K562 (cell line): ENCODE measurements around the gene MICU2. TPM values are rescaled to one million over a fixed set of nuclear protein-coding genes. Genes with fewer than 3 reads are reported as not detected.

Experiments
- GABPB2 ChIP-seq: fragments of 250-450 bp; sonication (Bioruptor Pico); conservative IDR thresholded peaks from 2 replicates; pipeline ENCODE4 v1.5.1; 2021; ENCODE audit warnings: mild to moderate bottlenecking
- KDM4B ChIP-seq, 2 experiments: fragments of 450-650 bp in 1 of 2; sonication (generic) in 1 of 2; IDR thresholded peaks; 2 replicates each; pipeline ENCODE4 v1.6.1; 2016 to 2017; ENCODE audit warnings: borderline replicate concordance in 2 of 2, antibody characterized with exemption in 1 of 2, low read depth in 1 of 2, mild to moderate bottlenecking in 1 of 2
- MAZ ChIP-seq, 2 experiments: fragments of 450-650 bp in 1 of 2; sonication (generic) in 1 of 2; formaldehyde crosslinking; IDR thresholded peaks in 1 of 2; conservative IDR thresholded peaks in 1 of 2; 2 replicates each; pipeline versions ENCODE4 v1.4.0 to v1.5.0; 2020; ENCODE audit warnings: mild to moderate bottlenecking in 1 of 2, missing genetic modification reagents in 1 of 2
- NCOA6 ChIP-seq: fragments of 450-650 bp; IDR thresholded peaks from 2 replicates; pipeline ENCODE4 v1.6.1; 2017; ENCODE audit warnings: mild to moderate bottlenecking
- NFXL1 ChIP-seq: fragments of 450-650 bp; formaldehyde crosslinking; IDR thresholded peaks from 2 replicates; pipeline ENCODE4 v1.4.0; 2021; ENCODE audit warnings: mild to moderate bottlenecking
- RBM17 ChIP-seq: fragments of 200-400 bp; formaldehyde crosslinking; IDR thresholded peaks from 2 replicates; pipeline ENCODE4 v1.6.1; 2017; ENCODE audit warnings: low read depth, mild to moderate bottlenecking, low read length, borderline replicate concordance
- SMAD1 ChIP-seq: fragments of 150-350 bp; IDR thresholded peaks from 2 replicates; pipeline ENCODE4 v1.6.1; 2014; ENCODE audit warnings: low read length, low read depth; ENCODE audit not compliant: partially characterized antibody
- polyA plus RNA-seq, 8 experiments: library from polyadenylated mRNA; depleted of rRNA in 4 of 8; stranded (reverse) in 5 of 8; unstranded in 3 of 8; fragments of >200 nt; fragmentation: Nextera tagmentation in 2 of 8; fragmentation: Illumina TruSeq in 1 of 8; extraction: Ambion mirVana in 2 of 8; extraction: Trizol in 1 of 8; gene quantifications; 2 replicates each; pipeline versions ENCODE4 v1.2.1 to v1.2.3, GENCODE V29; 2011 to 2014; ENCODE audit warnings: inconsistent platforms in 1 of 8, missing spikeins in 1 of 8
- total RNA-seq, 7 experiments: library from RNA; depleted of rRNA in 6 of 7; stranded (reverse); fragments of >200 nt in 6 of 7; fragmentation: Illumina TruSeq in 2 of 7; extraction: Trizol in 2 of 7; gene quantifications; 2 replicates each; pipeline versions ENCODE4 v1.2.1 to v1.2.3, GENCODE V29; 2011 to 2021; ENCODE audit warnings: low replicate concordance in 1 of 7
- TF ChIP-seq, protein P1 (sequence below), 2 experiments: fragments of 450-650 bp in 1 of 2; sonication (generic) in 1 of 2; formaldehyde crosslinking in 1 of 2; IDR thresholded peaks; 2 replicates each; pipeline versions ENCODE4 v1.7.1 to v1.9.0; 2016 to 2022; ENCODE audit warnings: inconsistent platforms in 1 of 2, mild to moderate bottlenecking in 1 of 2, missing genetic modification reagents in 1 of 2
- TF ChIP-seq, protein P2 (sequence below): fragments of 150-350 bp; IDR thresholded peaks from 2 replicates; pipeline ENCODE4 v1.6.1; 2014; ENCODE audit warnings: low read depth, mild to moderate bottlenecking, low read length, borderline replicate concordance

MICU2 gene
- total and polyA plus RNA-seq, 9 of the 15 experiments (the other 6 are each of a cell fraction or from before 2014, with no cell fraction given): 9.1 to 41.8 (median 33.4) TPM

DNA sequence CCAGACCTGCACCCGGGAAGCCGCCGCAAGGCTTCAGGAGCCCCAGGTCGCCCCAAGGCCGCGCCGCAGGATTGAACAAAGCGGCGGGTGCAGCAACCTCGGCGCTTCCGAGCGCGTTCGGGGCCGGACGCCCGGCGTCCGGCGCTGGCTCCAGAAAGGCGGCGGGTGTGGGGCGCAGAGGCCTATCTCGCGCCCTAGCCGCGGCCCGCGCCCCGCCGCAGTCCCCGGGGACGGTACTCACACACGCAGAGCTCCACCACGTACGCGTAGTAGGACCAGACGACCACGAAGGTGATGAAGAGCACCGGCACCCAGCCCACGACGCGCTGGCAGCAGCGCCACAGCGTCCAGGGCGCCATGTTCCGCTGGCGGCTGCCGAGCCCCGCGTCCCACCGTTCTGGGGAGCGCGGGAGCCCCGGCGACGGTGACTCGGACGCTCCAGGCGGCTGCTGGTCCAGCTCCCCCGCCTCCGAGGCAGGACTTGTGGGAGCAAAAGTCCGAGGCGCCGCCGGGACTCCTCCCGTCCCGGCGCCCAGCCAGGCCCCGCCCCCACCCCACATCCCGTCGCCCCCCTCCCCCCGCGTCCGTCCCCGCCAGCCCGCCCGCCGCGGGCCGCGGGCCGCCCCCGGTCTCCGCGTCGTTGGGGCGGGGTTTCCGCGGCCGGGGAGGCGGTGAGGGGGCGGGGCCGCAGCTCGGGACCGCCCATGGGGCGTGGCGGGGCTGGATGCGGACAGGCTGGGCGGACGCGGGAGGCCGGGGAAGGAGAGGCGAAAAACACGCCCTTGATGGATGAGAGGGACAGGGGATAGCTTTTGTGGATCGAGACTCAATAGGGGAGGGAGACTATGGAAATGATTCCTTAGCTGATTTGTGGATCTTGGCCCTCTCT is 144.9 kb downstream of the MICU2 start, which contains the start of gene ZDHHC20 (continued):
- TF ChIP-seq RBM17 (no peak), NCOA6 (no peak), NFXL1 (CRISPR knock-in tag) (no peak), KDM4B (IDR thresholded peaks at IDR 0.05; ENCODE audit: borderline replicate concordance in 2 of 2, low read depth in 1 of 2) (no peak), SMAD1 (no peak), MAZ (CRISPR knock-in tag; conservative IDR thresholded peaks at IDR 0.05 in 1 of 2, IDR thresholded peaks at IDR 0.05 in 1 of 2) (peak in 1 of 2 experiments; percentile 42; a peak in 2 of 4 replicates), GABPB2 (CRISPR knock-in tag) (no peak)
- TF ChIP-seq, protein P1, sequence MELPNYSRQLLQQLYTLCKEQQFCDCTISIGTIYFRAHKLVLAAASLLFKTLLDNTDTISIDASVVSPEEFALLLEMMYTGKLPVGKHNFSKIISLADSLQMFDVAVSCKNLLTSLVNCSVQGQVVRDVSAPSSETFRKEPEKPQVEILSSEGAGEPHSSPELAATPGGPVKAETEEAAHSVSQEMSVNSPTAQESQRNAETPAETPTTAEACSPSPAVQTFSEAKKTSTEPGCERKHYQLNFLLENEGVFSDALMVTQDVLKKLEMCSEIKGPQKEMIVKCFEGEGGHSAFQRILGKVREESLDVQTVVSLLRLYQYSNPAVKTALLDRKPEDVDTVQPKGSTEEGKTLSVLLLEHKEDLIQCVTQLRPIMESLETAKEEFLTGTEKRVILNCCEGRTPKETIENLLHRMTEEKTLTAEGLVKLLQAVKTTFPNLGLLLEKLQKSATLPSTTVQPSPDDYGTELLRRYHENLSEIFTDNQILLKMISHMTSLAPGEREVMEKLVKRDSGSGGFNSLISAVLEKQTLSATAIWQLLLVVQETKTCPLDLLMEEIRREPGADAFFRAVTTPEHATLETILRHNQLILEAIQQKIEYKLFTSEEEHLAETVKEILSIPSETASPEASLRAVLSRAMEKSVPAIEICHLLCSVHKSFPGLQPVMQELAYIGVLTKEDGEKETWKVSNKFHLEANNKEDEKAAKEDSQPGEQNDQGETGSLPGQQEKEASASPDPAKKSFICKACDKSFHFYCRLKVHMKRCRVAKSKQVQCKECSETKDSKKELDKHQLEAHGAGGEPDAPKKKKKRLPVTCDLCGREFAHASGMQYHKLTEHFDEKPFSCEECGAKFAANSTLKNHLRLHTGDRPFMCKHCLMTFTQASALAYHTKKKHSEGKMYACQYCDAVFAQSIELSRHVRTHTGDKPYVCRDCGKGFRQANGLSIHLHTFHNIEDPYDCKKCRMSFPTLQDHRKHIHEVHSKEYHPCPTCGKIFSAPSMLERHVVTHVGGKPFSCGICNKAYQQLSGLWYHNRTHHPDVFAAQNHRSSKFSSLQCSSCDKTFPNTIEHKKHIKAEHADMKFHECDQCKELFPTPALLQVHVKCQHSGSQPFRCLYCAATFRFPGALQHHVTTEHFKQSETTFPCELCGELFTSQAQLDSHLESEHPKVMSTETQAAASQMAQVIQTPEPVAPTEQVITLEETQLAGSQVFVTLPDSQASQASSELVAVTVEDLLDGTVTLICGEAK (IDR thresholded peaks at IDR 0.05): no peak
- TF ChIP-seq, protein P1 (CRISPR knock-in tag; IDR thresholded peaks at IDR 0.05): no peak
- TF ChIP-seq, protein P2, sequence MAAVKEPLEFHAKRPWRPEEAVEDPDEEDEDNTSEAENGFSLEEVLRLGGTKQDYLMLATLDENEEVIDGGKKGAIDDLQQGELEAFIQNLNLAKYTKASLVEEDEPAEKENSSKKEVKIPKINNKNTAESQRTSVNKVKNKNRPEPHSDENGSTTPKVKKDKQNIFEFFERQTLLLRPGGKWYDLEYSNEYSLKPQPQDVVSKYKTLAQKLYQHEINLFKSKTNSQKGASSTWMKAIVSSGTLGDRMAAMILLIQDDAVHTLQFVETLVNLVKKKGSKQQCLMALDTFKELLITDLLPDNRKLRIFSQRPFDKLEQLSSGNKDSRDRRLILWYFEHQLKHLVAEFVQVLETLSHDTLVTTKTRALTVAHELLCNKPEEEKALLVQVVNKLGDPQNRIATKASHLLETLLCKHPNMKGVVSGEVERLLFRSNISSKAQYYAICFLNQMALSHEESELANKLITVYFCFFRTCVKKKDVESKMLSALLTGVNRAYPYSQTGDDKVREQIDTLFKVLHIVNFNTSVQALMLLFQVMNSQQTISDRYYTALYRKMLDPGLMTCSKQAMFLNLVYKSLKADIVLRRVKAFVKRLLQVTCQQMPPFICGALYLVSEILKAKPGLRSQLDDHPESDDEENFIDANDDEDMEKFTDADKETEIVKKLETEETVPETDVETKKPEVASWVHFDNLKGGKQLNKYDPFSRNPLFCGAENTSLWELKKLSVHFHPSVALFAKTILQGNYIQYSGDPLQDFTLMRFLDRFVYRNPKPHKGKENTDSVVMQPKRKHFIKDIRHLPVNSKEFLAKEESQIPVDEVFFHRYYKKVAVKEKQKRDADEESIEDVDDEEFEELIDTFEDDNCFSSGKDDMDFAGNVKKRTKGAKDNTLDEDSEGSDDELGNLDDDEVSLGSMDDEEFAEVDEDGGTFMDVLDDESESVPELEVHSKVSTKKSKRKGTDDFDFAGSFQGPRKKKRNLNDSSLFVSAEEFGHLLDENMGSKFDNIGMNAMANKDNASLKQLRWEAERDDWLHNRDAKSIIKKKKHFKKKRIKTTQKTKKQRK: no peak
